ENCODE results near the gene SRM.
A peak's percentile ranks its signal among the peaks of the same experiment; 100 is the strongest.

SRM gene

GRCh38 chr1:11012260-11013159 lies 47.3 kb downstream of the SRM start, which contains the start of gene TARDBP:
Gene TARDBP (plus strand): TSS chr1:11012654. CDS start chr1:11013728, 1,074 bp downstream.
- peak; percentile 88 for DNase-seq
